G401.6 (cell line): ENCODE measurements around the gene EIF2S1.
"Not testable (repeated sequence)": the region's sequence is repeated elsewhere in the genome, so short reads cannot be mapped to it uniquely, and the experiment has no call there.

ENCODE experiments used
- FAIRE-seq: peaks from 2 replicates; lab custom pipeline; 2012; peaks lifted over from hg19 to GRCh38; lab: Jason Lieb, UNC

The EIF2S1 gene

DNA sequence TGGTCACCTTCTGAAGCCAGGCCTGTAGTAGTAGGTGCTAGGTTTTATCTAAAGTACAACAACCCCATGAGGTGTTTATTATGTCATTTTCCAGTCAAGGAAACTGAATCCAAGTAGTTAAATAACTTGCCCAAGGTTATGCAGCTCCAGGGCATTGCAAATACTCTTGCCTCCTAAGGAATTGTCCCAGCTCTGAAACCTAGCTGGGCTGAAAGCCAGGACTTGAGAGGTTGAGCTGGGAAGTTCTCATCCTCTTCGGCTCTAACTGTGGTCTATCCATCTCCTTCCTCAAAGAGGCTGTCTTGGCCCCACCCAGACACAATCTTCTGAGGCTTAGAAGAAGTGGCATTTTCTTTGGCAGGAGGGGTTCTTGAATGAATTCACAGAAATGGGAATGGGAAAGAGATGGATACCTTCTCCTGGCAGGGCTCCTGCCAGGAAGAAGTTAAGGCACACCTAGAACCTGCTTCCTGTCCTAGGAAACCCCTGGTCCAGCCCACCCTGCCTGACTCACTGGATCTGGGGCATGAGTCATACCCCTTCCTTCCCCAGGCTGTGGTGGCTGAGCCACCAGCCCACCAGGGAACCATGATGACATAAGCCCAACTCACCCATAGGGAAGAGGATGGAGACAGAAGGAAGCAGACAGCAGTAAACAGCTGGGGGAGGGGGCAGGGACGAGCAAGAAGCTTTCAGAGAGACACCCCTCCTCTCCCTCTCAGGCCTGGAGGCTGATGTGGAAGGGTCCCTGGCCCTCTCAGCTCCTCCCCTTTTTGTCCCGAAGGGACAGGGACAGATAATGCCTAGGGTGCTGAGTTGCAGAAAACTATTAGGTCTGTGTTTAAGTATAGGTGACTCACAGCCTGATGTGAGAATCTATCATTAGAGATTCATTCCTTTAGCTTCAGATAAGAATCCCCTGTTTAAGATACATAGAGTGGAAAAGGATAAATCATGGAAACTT lies 54.0 kb downstream of the EIF2S1 start:
- no peak for FAIRE-seq

DNA sequence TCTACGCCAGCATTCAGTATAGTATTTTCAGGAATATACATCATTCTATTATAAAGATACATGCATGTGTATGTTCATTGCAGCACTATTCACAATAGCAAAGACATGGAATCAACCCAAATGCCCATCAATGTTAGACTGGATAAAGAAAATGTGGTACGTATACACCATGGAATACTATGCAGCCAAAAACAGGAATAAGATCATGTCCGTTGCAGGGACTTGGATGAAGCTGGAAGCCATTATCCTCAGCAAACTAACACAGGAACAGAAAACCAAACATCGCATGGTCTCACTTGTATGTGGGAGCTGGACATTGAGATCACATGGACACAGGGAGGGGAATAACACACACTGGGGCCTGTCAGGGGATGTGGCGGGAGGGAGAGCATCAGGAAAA lies 55.5 kb downstream of the EIF2S1 start:
- not testable (repeated sequence) for FAIRE-seq

DNA sequence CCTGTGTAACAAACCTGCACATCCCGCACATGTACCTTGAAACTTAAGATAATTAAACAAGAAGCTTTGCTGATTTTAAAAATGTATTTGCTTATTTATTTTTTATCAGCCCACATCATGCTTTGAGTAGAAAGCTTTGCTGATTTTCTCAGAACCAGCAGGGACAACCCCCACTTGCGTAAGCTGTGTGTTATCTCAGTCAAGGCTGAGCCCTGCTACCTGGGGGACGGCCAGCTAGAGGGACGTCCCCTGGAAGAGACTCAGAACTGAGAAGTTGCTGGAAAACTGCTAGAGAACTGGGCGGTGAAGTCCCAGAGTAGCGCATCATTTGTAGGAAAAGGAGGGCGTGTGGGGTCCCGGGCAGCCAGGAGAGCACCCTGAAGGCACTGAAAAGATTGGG lies 56.0 kb downstream of the EIF2S1 start:
- no peak for FAIRE-seq

DNA sequence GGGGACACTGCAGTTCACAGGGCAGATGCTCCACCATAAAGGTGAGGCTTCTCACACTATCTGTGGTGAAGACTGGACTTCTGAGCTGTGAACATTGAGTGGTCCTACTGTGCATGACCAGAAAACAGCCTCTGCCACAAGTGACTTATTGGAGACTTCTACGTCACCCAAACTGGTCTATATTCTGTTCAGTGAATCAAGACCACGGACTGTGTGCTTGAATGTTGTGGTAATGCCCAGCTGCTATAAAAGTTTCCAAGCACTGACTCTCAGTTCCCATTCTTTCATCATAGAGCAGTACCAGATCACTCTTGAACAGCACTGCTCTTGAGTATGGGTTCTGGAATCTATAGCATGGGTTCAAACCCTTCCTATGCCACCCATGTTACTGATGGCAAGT lies 56.7 kb downstream of the EIF2S1 start:
- FAIRE-seq, result no peak

DNA sequence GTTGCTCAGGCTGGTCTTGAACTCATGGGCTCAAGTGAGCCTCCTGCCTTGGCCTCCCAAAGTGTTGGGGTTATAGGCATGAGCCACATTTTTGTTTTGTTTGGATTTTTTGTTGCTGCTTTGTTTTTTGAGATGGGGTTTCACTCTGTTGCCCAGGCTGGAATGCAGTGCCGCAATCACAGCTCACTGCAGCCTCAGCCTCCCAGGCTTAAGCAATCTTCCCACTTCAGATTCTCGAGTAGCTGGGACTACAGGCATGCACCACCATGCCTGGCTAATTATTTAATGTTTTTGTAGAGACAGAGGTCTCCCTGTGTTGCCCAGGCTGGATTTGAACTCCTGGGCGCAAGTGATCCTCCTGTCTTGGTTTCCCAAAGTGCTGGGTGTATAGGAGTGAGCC lies 57.5 kb downstream of the EIF2S1 start:
- no peak for FAIRE-seq

DNA sequence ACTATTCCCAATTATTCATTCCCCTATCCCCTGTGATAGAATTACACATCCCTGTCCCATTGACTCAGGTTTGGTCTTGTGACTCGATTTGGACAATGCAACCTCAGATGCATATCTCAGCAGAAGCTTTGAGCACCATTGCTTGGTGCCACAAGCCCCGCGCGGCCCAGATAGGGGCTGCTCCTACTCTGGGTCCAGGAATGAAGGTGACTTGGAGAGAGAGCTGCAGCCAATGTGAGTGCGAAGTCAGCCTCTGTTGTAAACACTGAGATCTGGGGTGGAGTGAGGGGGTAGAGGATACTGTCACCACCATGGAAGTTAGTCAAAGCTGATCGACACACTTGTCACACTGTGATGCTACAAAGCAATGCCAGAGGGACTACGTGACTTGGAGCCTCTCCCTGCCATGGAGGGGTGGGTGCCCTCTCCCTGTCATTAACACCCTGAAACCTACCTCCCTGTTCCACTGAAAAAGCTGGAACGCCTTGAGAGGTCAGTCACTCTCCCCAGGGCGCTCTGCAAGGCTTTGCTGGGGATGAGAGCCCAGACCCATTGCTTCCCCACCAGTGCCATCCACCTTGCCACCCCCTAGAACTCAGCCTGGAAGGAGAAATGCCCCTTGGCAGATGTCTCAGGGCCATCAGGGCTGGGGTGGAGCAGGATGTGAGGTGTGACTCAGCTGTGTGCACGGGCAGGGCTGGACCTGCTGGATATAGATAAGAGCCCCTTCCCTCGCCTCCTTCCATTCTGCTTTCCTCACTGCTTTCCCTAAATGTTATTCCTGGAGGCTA lies 58.5 kb downstream of the EIF2S1 start:
- no peak for FAIRE-seq

DNA sequence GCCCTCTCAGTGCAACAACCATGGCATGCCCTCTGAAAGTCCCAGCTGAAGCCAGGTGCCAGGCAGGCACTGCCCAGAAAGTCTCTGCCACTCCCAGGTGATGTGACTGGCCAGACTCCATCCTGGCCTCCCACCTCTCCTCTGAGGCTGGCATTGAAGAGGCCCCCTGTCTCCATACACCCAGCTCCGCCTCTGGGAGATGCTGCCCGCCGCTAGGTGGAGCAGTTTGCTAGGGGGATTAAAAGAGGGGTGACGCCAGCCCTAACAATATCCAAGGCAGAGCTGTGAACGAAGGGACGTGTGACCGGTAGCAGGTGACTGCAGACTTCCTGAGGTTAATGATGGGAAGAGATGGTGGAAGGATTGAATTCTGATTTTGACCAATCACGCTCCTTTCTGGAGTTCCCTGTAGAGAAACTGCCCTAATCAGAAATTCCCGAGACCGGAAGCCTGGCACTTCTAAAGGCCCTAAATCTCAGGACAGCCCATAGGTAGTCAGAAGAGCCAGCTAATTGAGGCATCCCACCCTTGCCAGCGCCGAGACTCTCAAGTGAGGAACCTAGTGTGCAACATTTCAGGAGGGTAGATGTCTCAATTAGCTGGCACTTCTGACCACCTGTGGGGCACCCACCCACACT lies 60.1 kb downstream of the EIF2S1 start:
- no peak for FAIRE-seq

DNA sequence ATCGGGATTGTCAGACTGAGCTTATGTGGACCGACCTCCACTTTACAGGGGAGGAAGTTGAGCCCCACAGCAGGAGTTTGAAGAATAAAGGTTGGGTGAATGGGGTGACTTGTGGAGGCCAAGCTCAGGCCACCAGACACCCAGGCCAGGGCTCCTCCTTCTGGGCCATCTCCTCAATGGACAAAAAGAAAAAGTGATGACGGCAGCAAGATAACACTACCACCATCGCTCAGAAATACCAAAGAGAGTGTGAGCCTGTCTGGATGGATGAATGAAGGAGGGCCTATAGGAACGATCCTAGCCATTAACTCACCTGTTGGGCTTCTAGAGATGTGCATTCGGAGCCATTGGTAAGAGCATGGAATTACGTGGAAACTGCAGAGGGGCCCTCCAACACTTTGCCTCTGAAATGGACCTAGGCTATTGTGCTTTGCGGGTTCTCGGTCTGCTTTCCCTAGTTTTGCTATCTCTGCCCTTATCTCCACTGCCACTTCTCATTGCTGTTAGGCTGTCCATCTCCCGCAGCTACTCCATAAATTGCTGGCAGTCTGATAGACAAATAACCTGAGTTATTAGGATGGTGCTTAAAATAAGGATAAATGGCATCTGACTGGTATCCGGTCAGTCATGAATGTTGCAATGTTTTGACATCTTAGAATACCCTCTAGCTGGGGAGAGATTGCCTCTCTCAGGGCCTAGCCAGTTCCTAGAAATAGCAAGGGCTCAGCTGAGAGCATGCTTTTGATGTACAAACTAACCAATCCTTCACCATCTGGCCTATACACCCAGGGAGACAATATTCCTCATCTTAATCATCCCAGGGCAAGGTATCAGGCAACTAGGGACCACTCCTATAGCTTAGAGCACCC lies 61.5 kb downstream of the EIF2S1 start:
- FAIRE-seq, result no peak

DNA sequence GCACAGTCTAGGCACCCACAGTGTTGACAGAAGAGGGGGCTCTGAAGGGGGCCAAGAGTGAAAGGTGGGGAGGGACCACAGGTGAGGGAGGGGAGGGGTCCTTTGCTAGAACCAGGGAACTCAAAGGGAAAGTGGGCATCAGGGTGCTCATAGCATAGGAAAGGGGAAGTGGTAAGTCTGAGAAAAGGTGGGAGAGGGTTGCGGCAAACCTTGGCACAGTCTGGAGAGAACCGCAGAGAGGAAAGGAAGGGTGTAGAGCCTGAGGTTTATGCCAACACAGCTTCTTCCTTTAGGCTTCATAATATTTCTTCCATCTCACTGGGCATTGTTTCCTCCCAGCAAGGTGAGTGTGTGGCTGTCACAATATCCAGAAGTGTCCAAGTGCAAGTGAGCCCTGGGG lies 63.3 kb downstream of the EIF2S1 start:
- FAIRE-seq, result no peak

DNA sequence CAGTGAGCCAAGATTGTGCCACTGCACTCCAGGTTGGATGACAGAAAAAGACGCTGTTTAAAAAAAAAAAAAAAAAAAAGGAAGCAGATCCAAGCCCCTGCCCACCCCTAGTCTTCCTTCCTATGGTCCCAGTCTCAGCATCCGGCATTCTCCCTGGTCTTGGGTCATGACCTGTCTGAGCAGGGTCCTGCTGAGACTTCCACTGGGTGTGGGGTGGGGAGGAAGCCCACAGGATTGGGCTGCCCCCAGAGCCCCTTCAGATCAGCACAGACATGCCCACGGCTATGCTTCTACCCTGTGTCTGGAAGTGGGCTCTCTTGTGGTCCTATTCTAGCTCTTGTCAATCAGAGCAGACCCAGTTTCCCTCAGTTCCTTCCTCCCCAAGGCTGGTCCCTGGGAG lies 64.4 kb downstream of the EIF2S1 start:
- no peak for FAIRE-seq

DNA sequence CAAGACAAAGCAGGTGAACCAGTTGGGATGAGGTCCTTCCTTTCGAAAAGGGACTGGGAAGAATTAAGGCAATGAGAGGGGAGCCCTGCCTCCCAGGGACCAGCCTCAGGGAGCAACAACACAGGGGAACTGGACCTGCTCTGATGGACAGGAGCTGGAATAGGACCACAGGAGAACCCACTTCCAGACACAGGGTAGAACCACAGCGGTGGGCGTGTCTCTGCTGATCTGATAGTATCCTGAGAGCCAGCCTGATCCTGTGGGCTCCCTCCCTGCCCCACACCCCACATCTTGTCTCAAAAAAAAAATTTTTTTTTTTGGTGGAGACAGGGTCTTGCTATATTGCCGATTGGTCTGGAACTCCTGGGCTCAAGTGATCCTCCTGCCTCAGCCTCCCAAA lies 65.5 kb downstream of the EIF2S1 start:
- FAIRE-seq, result no peak

DNA sequence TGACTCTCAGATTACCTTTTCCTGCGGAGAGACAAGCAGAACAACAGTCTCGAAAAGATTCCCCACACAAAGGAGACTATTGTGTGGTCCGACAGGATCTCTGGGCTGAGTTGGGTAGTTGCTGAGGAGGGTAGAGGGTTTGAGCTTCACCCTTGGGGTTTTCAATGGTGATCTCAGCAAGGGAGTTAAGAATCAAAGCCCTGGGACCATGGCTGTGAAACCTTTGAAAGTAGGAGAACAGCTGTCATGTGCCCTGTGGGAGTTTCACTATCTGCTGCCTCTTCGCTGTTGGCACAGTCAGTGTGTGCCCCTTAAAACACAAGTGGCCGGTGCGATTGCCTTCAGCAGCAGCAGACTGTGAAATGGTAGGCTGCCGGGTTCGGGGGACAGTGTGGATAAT lies 66.0 kb downstream of the EIF2S1 start:
- FAIRE-seq, result no peak

DNA sequence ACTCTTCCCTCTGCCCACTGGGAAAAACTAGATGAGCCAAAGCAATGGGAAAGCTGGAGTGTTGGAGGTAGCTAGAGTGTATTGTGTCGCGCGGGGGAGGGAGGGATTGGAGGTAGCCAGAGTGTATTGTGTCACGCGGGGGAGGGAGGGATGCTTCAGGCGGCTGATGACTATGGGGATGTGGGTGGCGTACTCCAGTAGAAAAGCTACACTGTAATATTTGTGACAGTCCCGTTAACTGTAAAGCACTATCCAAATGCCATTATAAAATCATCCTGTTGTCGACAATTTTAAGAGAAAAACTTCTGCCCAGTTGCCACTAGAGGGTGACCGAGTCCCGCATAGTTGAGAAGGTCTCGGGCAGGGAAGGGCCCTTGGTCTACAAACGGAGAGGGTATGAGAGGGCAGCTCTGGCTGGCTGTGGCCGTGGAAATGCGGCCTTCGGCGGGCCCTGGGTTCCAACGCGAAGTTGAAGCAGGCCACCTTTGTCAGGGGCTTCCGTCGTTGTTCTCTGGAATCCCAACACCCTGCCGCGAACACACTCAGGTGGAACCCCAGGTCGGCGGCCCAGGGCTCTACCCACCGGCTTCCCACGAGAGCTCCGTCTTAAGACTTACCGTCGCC lies 67.0 kb downstream of the EIF2S1 start:
- FAIRE-seq, result peak; percentile 84

DNA sequence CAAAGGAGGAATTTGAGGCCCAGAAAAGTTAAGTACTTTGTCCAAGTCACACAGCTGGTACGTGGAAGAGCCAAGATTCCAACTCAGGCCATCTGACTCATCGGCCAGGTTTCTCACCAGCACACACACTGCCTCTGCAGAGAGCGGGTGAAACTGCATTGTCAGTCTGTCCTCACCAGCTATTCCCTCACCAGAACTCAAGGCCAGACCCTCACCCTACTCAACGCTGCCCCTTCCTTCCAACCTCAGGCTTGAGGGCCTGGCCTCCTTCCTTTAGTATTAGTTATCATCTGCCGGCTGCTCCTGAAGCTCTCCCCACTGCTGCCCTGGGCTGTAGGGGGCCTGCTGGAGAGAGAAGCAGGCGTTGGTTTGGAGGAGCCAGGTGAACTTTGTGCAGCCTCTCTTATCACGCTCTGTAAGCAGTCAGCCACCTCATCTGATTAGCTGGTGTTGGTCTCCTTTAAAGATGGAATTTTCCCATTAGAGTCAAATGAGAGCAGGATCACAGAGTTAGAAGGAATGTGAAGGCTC lies 68.4 kb downstream of the EIF2S1 start:
- FAIRE-seq, result no peak

DNA sequence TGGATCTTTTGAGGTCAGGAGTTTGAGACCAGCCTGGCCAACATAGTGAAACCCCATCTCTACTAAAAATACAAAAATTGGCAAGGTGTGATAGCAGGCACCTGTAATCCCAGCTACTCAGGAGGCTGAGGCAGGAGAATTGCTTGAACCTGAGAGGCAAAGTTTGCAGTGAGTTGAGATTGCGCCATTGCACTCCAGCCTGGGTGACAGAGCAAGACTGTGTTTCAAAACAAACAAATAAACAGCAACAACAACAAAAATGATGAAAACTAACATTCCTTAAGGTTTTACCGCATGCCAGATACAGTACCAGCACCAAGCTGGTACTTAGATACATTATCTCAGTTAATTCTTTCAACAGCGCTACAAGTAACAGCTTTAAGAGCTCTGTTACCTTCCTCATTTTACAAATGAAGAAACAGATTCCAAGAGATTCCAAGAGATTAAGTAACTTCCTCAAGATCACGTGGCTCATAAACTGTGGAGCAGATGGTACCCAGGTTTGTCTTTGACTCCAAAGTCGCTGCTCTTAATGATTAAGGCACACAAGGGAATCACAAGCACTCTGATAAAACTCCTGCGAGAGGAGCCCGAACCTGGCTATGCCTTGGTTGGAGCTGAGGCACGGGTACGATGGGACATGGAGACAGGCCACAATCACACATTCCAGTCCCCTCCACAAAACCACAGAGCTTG lies 69.5 kb downstream of the EIF2S1 start:
- FAIRE-seq, result no peak

DNA sequence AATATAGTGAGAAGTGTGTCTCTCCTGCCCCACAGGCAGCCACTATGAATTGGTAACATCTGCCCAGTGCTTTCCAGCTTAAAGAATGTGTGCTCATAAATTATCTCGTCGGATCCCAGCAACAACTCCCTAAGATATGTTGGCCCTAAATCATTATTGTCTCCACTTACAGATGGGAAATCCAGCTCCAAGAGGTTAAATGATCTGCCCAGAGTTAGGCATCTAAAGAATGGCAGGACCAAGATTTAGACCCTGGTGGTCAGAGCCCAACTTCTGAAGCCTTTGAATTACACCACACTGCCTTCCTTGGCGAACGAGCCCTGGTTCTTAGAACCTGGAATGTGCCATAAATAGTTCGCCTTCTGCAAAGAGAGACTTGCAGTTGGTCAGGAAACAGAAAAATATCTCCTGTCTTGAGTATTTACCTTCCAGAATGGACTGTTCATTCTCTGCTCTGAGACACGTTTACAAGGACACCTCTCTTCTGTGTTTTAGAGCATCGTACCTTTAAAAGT lies 72.0 kb downstream of the EIF2S1 start:
- no peak for FAIRE-seq

DNA sequence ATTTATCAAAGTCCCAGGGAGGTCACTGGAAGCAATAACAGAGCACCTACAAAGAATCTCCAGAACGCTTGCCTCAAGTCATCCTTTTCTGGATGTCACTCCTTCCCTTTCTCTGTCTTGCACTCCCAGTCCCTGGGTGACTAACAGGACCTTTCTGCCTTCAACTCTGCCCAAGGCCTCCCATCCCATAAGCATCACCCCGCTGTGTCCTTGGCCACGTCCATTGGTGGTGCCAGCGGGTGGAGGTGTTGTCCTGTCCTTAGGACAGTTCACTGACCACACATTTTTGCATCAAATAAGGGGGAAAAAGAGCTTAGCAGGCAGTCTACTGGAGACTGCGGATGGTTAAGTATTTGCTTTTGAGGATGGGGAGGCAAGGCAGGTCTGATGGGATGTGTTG lies 75.5 kb downstream of the EIF2S1 start:
- no peak for FAIRE-seq
